Sigmoid colon (tissue), 3 donors: Measurements from ENCODE around the gene TAF12.

Experiments
- CTCF ChIP-seq, 4 experiments: fragments of 450-650 bp in 3 of 4; fragments of 200-600 bp in 1 of 4; IDR thresholded peaks; one replicate each; pipeline ENCODE4 v1.5.1; 2016 to 2019; ENCODE audit warnings: antibody characterized with exemption in 4 of 4, mild to moderate bottlenecking in 3 of 4, moderate library complexity in 2 of 4
- POLR2A ChIP-seq, 2 donors: fragments of 450-650 bp; IDR thresholded peaks; one replicate each; pipeline ENCODE4 v1.6.1; 2016; ENCODE audit warnings: antibody characterized with exemption in 2 of 2, mild to moderate bottlenecking in 2 of 2, moderate library complexity in 2 of 2

- TF ChIP-seq CTCF (IDR thresholded peaks at IDR 0.05) (no peak), POLR2A (IDR thresholded peaks at IDR 0.05) (no peak)
Measured at GRCh38 chr1:28666806-28667205, 23.9 kb upstream of the TAF12 start.
